GM23338 (cell line): ENCODE measurements around the gene RGCC.

Source experiments
- CTCF ChIP-seq, 2 experiments: fragments of 200-600 bp in 1 of 2; sonication (generic) in 1 of 2; conservative IDR thresholded peaks; 2 replicates each; pipeline versions ENCODE4 v1.5.1 to v1.6.1; 2016 to 2017; ENCODE audit warnings: antibody characterized with exemption in 2 of 2, low read depth in 2 of 2, mild to moderate bottlenecking in 2 of 2, moderate library complexity in 1 of 2
- EZH2 ChIP-seq: fragments of 200-600 bp; sonication (generic); IDR thresholded peaks from one replicate; pipeline ENCODE4 v1.8.0; 2017; ENCODE audit warnings: antibody characterized with exemption, mild to moderate bottlenecking, low read depth; ENCODE audit not compliant: unreplicated experiment
- EZH2phosphoT487 ChIP-seq: fragments of 200-600 bp; sonication (generic); IDR thresholded peaks from one replicate; pipeline ENCODE4 v1.8.1; 2018; ENCODE audit warnings: antibody characterized with exemption; ENCODE audit not compliant: unreplicated experiment

- no peak for TF ChIP-seq EZH2phosphoT487
- TF ChIP-seq EZH2: no peak
- no peak for TF ChIP-seq CTCF (conservative IDR thresholded peaks at IDR 0.05; ENCODE audit: low read depth in 2 of 2)
Measured at GRCh38 chr13:41459432-41460073, 2.2 kb downstream of the RGCC start.
